ENCODE measurements around the gene DHRSX. TPM values are rescaled to one million over a fixed set of nuclear protein-coding genes. Genes with fewer than 3 reads are reported as not detected.

Gene DHRSX
- total and polyA plus RNA-seq, 2 of the 8 experiments (the other 6 are each of a cell fraction or from before 2014, with no cell fraction given), result 35.1 to 43.4 TPM

DNA sequence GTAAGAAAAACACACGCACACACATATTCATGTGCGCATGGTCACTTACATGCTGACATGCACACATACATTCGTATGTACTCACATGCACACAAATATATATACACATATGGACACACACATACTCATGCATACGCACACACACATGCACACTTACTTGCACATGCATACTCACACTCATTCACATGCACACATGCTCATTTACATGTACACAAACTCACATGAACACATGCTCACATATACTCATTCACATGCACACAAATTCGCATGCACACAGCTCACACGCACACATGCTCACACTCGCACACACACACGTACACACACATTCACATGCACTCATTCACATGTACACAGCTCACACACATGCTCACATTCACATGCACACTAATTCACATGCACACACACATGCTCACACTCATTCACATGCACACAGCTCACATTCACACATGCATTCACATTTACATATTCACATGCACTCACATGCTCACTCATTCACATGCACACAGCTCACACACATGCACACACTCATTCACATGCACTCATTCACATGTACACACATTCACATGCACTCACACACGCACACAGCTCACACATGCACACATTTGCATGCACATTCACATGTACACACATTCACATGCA, 276.1 kb downstream of the DHRSX start:
- ChIA-PET POLR2A (ENCODE audit: partially characterized antibody) (no interaction called here), CTCF (ENCODE audit: partially characterized antibody) (no interaction called here)
- no peak overlapping the region for H3K4me2 ChIP-seq (ENCODE audit: insufficient read depth in 1 of 2, low read depth in 2 of 2, low read length in 2 of 2)
- H2BK20ac ChIP-seq (ENCODE audit: low read length), result peak overlapping the region; percentile 38; the same call in 1 of the 2 replicates
- H3K23ac ChIP-seq (ENCODE audit: insufficient read length), result peak overlapping the region; percentile 62
- peak overlapping the region; percentile 11; the same call in 1 of the 2 replicates for H2BK12ac ChIP-seq (ENCODE audit: low read depth, low read length)
- H3K56ac ChIP-seq (replicated peaks; ENCODE audit: insufficient read length, low read depth, low read length), result no peak overlapping the region
- H3K23me2 ChIP-seq (ENCODE audit: low read depth, low read length), result peaks cover 5% of the 10 kb centered on the region
- H4K8ac ChIP-seq (ENCODE audit: extremely low read depth, insufficient read depth, low read length), result no peak overlapping the region
- peak overlapping the region; percentile 6; the same call in 1 of the 2 replicates for H2BK5ac ChIP-seq (ENCODE audit: low read depth, low read length)
- FAIRE-seq (no peak), DNase-seq (ENCODE audit: low read depth in 1 of 2, low spot score in 2 of 2) (no peak)
- peaks cover 31 to 46% of the 10 kb centered on the region in 2 experiments for H3K9me3 ChIP-seq (ENCODE audit: insufficient read depth in 2 of 2, low read depth in 1 of 2, low read length in 1 of 2)
- H3K4me1 ChIP-seq (replicated peaks in 1 of 4; ENCODE audit: control insufficient read depth in 3 of 4, insufficient read depth in 4 of 4, low read length in 3 of 4), result peaks cover 0 to 3% (median 0%) of the 10 kb centered on the region in 4 experiments; a peak in 1 of 7 replicates
- peaks cover 0 to 33% (median 20%) of the 10 kb centered on the region in 4 experiments; a peak in 6 of 8 replicates for H3K36me3 ChIP-seq (ENCODE audit: control insufficient read depth in 2 of 4, insufficient read depth in 4 of 4, low read length in 3 of 4)
- H3K18ac ChIP-seq (ENCODE audit: extremely low read depth, low read length), result no peak overlapping the region
- H3K4ac ChIP-seq (replicated peaks; ENCODE audit: insufficient read length, low read depth, low read length), result no peak overlapping the region
- H3K79me2 ChIP-seq (ENCODE audit: control insufficient read depth in 1 of 2, insufficient read depth in 2 of 2, low read length in 2 of 2), result peaks cover 0 to 4% of the 10 kb centered on the region in 2 experiments; a peak in 2 of 4 replicates
- H2AK5ac ChIP-seq (ENCODE audit: low read depth, low read length), result peak overlapping the region; percentile 29; the same call in 1 of the 2 replicates
- H4K5ac ChIP-seq (ENCODE audit: insufficient read length, low read depth, low read length), result no peak overlapping the region
- H3K4me3 ChIP-seq (ENCODE audit: extremely low read depth in 1 of 4, insufficient read depth in 2 of 4, low read depth in 3 of 4, low read length in 4 of 4), result no peak overlapping the region
- H3K14ac ChIP-seq (ENCODE audit: insufficient read length), result no peak overlapping the region
- H3K27ac ChIP-seq (ENCODE audit: low read depth, low read length), result no peak overlapping the region
- H3K27me3 ChIP-seq (replicated peaks in 1 of 4; ENCODE audit: control insufficient read depth in 3 of 4, extremely low read depth in 1 of 4, insufficient read depth in 3 of 4, low read length in 3 of 4), result no peaks in the 10 kb centered on the region
- H2BK120ac ChIP-seq (replicated peaks; ENCODE audit: low read depth, low read length), result no peak overlapping the region
- H2AFZ ChIP-seq (ENCODE audit: low read length), result no peak overlapping the region
- WGBS, 2 experiments (ENCODE audit: extremely low coverage in 1 of 2, insufficient coverage in 1 of 2, insufficient read length in 1 of 2, insufficient replicate concordance in 2 of 2, low coverage in 1 of 2, low lambda C conversion rate in 2 of 2, missing lambda C conversion rate in 1 of 2), result 93% methylated on average over 9 of the region's 9 CpGs; no CpG with 5 or more reads in 1 of the 2 experiments
- peaks cover 0 to 10% of the 10 kb centered on the region in 2 experiments for H4K20me1 ChIP-seq (replicated peaks in 1 of 2; ENCODE audit: control insufficient read depth in 1 of 2, insufficient read depth in 2 of 2, low read length in 2 of 2)
- no peak overlapping the region for H4K91ac ChIP-seq (replicated peaks; ENCODE audit: insufficient read length, low read length)
- H2BK15ac ChIP-seq (ENCODE audit: low read length), result no peak overlapping the region
- peaks cover 7% of the 10 kb centered on the region; the same call in 1 of the 2 replicates for H3K79me1 ChIP-seq (ENCODE audit: low read depth, low read length)
- H3K9ac ChIP-seq (replicated peaks in 1 of 4; ENCODE audit: extremely low read depth in 1 of 4, low read depth in 3 of 4, low read length in 3 of 4), result no peak overlapping the region
- TF ChIP-seq KDM1A (IDR thresholded peaks at IDR 0.05; ENCODE audit: borderline replicate concordance, low read length) (no peak), GABPA (IDR thresholded peaks at IDR 0.05; ENCODE audit: borderline replicate concordance, insufficient read depth, low read length) (no peak), CEBPB (IDR thresholded peaks at IDR 0.05; ENCODE audit: low read depth, low read length) (no peak), E2F6 (IDR thresholded peaks at IDR 0.05) (no peak), SUZ12 (IDR thresholded peaks at IDR 0.05; ENCODE audit: low read length) (no peak), ATF3 (IDR thresholded peaks at IDR 0.05; ENCODE audit: insufficient read depth, low read depth, low read length) (no peak), BCL11A (IDR thresholded peaks at IDR 0.05; ENCODE audit: low read depth in 2 of 2, low read length in 2 of 2) (no peak)
